Hematopoietic multipotent progenitor cell treated with erythropoietin and hydrocortisone succinate and interleukin-3 and kit ligand, for 4 days (in vitro differentiated cells): ENCODE results near the gene DAPK1.

ENCODE experiments used
- DNase-seq: peaks from one replicate; pipeline ENCODE4 v3.0.0-alpha.2; 2015

Gene DAPK1

DNA sequence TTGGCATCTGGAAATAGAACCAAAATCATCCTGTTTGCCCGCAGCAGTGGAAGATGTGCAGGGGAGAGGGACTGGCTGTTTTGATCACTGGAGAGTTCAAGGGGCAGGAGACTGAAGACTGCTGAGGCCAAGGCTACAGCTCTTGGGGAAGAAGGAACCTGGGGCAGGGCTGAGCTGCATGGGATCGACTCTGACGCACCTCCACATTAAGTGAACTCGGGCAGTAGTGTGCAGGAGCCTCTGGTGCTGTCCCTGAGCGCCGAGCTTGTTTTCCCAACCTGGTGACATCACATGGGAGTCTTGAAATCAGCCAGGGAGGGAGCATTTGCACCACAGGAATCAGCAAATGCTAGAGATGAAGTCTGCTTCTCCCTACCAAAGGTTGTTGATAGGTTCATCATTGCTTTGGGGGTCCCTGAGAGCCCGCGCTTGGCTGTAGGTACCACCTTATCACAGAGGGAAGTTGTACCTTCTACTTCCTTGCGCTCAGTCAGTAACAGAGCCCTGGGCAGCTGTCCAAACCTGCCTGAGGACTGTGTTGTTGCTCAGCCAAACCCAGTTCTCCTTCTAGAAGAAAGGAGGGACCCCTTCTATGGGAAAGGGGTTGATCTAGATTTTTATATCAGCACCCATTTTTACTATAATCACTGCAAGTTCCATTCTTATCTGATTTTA, 175.9 kb downstream of the DAPK1 start:
- DNase-seq = peak; percentile 45

DNA sequence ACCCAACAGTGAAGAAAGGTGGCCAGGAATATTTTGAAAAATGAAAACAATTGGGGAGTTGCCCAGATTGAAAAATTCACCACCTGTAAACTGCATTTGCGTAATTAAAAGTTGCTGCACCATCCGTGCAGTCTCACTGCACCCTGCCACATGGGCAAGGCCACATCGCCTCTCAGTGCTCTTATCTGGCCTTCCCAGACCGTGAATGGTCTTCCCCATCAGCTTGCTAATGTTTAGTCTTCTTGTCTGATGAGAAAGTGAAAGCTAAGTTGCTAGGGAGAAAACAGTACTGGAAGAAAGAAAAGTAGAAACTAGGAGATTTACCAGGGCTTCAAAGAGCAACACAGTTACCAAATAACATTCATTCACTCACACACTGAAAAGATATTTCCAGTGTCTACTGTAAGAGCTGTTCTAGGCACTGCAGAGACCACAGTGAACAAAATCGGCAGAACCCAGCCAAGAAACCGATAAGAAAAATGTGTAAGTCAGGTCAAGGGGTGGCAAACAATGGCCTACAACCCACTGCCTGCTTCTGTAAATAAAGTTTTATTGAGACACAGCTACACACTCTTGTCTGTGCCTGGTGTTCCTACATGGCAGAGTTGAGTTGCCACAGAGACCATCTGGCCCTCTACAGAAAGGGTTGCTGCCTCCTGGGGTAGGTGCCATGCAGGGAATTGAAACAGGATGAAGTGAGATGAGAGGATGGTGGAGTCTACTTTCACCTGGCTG, 177.1 kb downstream of the DAPK1 start:
- DNase-seq = peak; percentile 97

DNA sequence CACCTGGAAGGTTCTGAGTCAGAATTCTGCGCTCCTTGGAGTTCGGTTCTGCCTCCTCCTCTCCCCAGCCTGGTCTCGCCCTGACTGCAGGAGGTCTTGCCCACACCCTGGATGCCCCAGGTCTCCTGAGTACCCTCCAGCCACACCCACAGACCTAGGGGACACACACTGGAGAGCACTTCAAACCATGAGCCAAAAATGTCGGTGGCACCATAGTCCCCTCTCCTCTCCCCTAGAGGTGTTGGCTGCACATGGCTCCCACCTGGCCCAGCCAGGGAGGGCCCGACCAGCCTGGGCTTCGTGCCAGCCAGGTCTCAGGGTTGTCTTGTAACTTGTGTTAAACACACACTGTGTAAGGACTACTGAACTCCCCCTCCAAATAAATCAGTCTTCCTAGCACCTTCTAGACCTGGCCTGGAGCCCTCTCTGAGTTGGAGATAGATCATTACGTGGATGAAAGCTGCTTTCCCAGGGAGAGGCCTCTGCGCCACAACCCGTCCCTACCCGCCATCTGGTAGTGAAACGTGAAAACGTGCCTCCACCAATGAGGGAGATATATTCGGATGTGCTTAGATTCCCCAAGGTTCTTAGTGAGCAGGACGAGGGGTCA, 178.3 kb downstream of the DAPK1 start:
- no peak for DNase-seq

DNA sequence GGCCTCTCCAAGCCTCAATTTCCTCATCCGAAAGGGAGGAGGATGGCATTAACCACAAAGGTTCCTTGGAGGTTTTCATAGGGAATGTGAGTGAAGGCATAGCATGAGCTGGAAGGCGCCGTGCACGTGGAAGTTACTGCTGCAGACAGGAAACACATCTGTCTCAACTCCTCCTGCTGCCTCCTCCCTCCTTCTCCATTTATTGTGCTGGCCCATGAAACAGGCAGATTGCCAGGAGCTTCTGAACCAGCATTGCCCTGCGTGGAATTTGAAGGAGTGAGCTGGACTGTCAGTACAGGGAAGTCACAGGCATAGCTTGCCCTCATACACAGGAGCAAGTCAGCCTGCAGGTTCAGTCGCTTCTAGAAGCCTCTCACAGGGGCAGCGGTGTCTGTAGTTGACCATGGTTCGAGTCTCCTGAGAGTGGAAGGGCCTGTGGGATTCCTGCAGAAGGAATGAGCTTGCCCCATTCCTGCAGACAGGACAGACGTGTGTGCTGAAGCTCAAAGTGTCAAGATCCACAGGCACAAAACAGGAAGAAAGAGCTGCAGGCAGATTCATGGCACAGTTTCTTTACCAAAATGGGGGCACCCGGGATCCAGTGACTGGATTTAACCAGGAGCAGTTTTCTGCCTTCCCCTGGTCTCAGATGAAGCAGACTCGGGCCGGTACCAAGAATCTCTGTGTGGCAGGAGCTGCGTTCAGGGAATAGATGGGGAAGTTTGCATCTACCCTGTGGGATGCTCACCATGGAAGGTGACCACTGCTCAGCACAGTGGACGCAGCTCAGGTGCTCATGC, 179.5 kb downstream of the DAPK1 start:
- peak; percentile 66 for DNase-seq

DNA sequence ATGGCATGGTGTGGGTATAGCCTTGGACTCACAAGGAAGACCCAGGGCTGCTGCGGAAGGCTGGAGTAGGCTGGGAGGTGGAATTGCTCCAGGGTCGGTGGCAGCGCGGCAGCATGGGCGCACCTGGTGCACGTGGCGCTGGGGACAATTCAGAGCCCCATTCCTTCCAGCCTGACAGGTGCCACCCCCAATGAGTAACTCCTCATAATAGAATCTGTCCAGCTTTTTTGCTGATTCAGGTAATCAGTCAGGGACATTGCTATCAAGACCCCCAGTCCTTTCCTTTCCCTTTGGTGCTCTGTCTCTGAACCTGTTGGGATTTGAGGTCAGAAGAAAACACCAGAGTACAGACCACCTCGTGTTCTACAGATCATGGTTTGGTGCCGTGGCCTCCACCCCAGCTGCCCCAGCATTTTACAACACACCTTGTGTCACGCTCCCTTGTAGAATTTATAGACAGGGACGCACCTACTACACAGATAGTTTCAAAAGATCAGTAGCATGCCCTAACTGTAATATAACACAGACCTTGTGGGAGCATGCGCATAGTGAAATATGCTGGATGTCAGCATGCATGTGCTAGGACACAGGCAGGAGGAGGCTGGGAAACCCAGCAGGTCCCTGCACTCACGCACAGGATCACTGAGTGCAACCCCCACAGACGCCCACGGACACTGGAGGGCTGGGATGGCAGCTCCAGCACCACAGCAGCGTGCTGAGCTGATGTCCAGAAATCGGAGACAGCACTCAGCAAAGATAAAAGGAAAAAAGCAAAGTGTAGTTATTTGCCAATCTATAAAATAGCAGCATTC, 180.3 kb downstream of the DAPK1 start:
- no peak for DNase-seq

DNA sequence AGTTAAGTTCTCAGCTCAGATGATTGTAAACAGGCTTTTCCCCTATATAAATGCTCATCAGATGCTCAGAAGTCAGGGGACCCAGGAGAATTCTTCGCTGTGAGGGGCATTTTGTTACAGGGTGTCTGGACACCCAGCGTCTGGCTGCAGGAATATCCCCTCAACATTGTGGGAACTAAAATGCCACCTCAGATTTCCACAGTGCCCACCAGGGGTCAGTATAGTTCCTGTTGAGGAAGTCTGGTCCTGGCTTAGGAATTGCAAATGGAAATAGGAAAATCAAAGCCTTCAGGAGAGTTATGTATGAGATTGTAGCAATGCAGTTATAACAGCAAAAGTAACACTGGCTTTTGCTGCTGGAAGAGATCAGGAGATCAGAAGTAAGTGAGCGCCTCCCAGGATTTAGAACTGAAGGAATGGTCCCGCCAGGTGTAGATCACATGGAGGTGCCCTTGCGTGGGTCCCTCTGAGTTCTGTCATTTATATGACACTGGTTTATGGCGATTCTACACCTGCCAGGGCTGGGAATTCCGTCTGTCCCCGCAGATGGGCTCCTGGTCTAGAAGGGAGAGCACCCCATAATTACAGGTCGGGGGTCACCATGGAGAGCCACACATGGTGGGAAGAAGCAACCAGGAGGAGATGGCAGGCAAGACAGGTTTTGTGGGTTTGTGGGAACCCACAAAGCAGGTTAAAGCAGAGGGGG, 181.1 kb downstream of the DAPK1 start:
- DNase-seq = peak; percentile 79

DNA sequence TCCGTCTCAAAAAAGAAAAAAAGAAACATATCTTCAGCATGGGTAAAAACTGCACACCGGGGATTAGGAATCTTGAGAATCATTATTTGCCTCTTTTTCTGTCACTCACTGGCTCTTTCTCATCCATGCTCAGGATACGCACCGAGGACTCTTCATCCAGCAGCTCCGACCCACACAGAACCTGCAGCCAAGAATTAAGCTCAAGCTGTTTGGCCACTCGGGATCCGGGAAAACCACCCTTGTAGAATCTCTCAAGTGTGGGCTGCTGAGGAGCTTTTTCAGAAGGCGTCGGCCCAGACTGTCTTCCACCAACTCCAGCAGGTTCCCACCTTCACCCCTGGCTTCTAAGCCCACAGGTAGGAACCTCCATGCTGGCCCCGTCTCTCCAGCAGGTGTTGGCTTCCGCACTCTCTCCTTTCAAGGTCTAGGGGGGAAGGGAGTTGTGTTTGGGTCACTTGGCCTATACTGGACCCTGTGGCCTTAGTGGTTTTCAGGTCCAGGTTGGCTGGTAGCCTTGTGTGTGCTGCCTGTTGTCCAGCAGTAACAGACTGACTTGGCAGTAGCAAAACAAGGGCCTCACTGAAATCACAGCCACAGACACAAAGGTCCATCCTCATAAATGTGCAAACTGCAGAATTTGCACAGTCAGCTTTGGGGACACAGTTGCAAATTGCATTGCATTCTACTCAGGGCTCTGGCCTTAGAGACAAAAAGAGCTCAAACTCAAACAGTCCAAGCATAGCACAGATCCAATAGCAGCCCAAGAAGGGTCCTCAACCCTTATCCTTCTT, 183.8 kb downstream of the DAPK1 start:
- no peak for DNase-seq

DNA sequence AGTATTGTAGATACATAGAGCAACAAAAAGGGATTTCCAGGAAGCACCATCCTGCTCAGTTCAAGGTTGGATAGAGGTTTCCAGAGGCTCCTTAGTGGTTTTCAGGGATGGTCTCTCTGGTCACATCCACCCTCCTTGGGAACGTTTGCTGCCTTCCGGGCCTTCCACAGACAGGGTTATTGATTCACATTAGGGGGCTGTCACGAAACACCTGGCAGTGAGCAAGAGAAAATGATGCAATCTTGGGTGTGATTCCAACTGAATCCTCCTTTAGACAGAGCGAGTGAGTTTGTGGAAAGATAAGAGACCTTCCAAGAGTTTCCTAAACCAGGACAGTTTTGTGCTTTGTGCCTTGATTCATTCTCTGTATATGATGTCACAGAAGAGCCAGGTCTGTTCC, 184.4 kb downstream of the DAPK1 start:
- no peak for DNase-seq

DNA sequence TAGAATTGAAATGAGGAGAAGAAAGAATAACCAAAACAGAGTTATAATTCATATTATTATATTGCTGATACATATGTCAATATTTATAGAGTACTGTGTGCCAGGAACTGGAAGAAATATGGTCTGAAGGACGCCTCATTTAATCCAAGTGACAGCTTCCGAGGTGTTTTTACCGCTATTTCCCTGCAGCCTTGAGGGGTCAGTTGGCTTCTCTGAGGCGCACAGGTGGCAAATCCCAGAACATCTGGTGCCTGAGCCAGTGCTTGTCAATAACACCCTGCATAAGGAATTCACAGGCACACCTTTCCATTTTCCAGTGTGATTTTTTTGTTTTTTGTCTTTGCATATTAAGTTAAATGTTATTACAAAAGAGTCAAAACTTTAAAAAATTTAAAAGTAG, 185.0 kb downstream of the DAPK1 start:
- DNase-seq = no peak

DNA sequence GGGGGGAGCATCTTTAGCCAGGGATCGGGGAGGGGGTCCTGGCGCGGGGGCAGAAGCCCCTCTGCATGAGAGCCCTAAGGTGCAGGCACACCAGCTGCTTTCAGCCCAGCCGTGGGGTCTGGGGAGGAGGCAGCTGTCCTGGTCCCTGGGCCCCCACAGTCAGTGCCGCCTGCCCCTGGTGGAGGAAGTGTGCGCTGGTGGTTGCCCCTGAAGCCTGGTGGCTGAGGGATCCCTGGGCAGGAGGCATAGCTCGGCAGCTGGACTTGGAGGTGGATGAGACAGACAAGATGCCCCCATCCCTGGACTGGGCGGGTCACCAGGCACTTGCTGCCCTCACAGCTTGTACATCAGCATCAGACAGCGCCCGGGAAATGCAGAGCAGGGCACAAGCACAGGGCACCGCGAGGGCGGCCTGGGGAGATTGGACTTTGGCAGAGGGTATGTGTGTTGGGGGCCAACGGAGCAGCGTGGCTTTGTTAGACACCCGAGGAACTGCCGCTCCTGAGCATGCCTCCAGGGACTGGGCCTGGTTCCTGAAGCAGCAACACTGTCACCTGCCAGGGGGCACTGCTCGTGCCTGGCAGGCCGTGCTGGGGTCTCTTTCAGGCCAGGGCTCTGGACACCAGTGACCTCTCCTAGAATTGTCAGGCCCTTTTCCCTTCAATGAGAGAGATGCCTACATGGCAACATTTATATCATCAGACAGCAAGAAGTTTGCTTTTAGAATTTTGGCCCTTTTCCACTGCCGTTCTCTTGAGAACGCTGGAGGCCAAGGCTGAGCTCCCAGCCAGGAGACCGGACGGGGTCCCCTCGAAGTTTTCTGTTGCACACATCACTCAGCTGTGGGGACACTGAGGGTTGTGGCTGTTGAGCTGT, 186.3 kb downstream of the DAPK1 start:
- DNase-seq = no peak

DNA sequence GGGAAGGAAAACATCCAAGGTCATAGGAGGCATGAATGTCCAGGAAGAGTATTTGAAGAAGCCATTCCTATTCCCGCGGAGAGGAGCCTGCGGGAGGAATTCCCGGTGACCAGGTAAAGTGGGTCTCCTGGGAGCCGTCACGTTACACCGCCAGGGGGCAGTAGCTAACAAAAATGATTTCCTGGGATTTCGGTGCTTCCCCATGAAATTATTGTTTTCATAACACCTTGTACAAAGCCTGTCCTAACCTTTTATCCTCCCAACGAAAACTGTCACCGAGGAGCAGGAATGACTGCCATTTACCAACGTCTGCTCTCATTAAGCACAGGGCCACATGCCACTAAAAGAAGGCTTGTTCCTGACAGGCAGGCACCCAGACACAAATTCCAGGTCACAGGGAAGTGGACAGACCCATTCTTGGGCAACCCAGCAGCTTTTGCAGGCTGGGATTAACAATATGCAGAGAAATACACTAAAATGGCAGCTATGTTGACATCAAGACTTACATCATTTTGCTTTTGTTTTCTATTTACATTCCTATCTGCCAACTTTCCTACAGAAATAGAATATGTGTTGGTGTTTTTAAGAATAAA, 187.1 kb downstream of the DAPK1 start:
- no peak for DNase-seq

DNA sequence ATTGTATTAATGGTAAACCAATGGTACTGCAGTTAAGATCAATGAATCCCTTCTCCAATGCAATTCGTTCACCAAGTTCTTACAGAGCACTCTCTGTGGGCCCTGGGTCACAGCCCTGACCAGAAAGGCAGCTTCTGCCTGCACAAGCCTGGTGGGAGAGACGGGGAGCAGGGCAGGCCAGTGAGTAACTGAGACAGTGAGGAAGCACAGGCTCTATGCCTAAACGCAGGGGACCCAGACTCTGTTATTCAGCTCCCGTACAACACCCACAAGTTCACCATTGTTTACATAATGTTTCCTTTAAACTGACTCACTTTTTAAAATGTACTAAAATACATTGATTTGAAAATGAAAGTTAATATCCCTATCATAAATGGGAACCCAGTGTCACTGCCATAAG, 187.8 kb downstream of the DAPK1 start:
- DNase-seq = no peak

DNA sequence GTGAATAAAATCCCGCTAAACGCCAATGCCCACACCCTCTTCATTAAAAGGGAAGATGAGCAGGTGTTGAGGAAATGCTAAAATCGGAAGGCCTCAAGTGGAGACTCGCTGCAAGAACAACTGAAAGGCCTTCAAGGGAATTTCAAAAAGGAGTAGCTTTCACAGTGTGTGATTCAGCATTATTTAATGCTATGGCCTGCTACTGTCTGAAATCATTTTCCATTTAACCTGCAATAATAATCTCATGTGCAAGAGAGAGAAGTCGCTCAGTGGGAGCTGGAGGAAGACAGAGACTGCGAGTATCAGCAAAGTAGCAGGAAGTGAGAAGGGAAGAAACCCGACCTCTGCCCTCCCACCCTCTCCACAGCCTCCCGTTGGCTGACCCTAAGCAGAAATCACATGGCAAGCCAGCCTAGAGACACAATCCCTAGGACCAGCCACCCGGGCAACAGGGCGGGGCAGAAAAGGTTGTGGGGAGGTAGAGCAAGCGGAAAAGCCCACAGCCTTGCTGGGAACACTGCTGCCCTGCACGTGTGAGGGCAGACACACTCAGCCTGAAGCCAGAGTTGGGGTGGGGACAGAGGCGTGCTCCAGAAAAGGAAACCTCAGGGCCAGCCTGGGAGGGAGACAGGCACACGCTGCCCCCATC, 188.3 kb downstream of the DAPK1 start:
- peak; percentile 50 for DNase-seq

DNA sequence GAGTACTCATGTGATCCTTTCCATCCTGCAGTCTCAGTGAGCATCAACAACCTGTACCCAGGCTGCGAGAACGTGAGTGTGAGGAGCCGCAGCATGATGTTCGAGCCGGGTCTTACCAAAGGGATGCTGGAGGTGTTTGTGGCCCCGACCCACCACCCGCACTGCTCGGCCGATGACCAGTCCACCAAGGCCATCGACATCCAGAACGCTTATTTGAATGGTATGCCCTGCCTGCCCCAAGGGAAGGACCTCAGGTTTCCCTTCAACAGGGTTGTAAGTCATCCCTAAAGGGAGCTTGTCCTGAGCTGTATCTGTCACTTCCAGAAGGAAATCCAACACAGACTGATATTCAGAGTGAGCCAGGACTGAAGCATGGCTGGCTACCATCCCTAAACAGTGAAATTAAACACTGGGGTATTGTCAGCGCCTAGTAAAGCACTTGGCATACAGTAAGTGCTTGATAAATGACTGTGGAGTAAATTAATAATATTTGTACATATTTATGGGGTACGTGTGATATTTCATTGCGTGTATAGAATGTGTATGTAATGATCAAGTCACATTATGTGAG, 188.9 kb downstream of the DAPK1 start:
- no peak for DNase-seq

DNA sequence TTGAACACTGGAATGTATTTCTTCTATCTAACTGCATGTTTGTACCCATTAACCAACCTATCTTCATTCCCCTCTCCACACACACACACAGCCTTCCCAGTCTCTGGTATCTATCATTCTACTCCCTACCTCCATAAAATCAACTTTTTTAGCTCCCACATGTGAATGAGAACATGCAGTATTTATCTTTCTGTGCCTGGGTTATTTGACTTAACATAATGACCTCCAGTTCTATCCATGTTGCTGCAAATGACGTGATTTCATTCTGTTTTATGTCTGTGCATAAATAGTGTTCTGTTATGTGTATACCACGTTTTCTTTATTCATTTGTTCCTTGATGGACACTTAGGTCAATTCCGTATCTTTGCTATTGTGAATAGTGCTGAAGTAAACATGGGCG, 189.5 kb downstream of the DAPK1 start:
- DNase-seq = no peak

DNA sequence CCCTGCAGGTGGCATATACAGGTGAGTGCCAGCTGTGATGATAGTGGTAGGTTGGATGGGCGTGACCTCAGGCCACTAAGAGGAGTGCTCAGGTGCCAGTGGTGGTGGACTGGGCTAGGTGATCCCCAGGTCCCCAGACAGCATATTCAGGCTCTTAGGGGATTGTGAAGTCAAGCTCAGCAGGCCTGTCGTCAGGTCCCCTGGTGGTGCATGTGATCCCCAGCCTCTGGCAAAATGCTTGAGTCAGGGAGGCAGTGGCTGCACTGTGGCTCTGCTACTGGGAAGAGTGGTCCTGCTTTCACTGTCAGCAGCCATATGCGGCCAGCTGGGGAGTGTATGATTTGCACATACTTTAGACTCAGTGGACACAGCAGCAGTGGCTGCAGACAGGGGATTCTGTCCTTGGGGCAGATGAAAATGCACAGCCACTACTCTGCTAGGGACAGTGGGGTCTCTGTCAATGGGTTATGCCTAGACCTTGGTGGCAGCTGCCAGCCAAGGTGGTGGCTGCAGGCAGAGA, 196.6 kb downstream of the DAPK1 start:
- DNase-seq = no peak

DNA sequence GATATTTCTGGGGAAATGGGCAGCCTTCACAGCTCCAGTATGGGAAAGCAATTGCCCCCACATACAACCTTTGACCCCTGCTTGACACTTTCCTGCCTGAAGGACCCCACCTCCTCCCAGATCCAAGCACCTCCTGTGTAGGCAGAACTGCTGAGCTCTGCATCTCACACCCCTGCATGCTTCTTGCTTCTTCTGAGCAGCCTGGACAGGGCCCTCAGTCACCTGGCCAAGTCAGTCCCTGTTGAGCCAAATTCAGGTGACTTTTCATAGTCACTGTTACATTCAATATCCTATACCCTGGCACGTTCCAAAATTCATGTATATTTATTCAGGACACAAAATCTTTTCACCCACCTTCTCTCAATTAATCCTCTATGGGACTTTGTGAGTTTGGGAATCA, 197.9 kb downstream of the DAPK1 start:
- no peak for DNase-seq

DNA sequence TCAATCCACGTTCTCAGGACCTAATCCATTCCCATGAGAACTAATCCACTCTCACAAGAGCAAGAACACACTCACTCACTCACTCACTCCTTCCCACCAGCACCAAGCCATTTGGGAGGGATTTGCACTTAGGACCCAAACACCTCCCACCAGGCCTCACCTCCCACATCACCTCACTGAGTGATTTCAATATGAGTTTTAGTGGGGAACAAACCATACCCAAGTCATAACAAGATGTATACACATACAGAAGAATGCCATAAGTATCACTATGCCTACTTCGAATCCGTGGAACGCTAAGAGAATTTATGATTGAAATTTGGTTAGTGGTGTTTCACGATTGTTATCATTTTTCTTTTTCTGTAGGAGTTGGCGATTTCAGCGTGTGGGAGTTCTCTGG, 199.0 kb downstream of the DAPK1 start:
- DNase-seq = no peak
